Suprapubic skin (tissue), 4 donors: ENCODE results near the gene UGGT1.

Source experiments
- EP300 ChIP-seq: sonication (generic); formaldehyde crosslinking; IDR thresholded peaks from one replicate; pipeline ENCODE4 v1.6.1; 2017; ENCODE audit warnings: antibody characterized with exemption
- POLR2A ChIP-seq, 2 donors: fragments of 450-650 bp; IDR thresholded peaks; one replicate each; pipeline ENCODE4 v1.6.1; 2017; ENCODE audit warnings: antibody characterized with exemption in 2 of 2, mild to moderate bottlenecking in 2 of 2, moderate library complexity in 2 of 2
- POLR2AphosphoS5 ChIP-seq, 3 donors: sonication (generic); formaldehyde crosslinking; IDR thresholded peaks; one replicate each; pipeline ENCODE4 v1.6.1; 2017; ENCODE audit warnings: antibody characterized with exemption in 3 of 3
- TF ChIP-seq, protein P1 (sequence below), 2 donors: fragments of 200-600 bp in 1 of 2; fragments of 450-650 bp in 1 of 2; sonication (generic) in 1 of 2; IDR thresholded peaks; one replicate each; pipeline ENCODE4 v1.5.1; 2016 to 2019; ENCODE audit warnings: antibody characterized with exemption in 2 of 2, mild to moderate bottlenecking in 1 of 2, moderate library complexity in 1 of 2

DNA sequence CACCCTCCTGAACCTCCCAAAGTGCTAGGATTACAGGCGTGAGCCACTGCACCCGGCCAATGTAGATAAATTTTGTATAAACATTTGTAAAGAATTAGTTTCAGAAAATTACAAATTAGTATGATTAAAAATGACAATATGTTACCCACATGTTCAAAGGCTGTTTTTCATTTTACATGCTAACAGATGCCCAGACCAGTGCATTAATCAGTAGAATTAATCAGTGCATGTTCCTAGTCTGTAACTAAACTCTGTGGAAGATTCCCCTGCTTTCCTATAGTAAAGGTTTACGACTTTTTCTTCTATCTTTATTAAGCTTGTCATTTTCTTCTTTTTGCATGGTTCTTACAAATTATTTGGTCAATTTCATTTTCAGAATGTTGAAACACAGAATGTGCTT, 65.8 kb downstream of the UGGT1 start:
- TF ChIP-seq POLR2A (IDR thresholded peaks at IDR 0.05) (no peak), EP300 (no peak), POLR2AphosphoS5 (IDR thresholded peaks at IDR 0.05) (no peak)
- TF ChIP-seq, protein P1, sequence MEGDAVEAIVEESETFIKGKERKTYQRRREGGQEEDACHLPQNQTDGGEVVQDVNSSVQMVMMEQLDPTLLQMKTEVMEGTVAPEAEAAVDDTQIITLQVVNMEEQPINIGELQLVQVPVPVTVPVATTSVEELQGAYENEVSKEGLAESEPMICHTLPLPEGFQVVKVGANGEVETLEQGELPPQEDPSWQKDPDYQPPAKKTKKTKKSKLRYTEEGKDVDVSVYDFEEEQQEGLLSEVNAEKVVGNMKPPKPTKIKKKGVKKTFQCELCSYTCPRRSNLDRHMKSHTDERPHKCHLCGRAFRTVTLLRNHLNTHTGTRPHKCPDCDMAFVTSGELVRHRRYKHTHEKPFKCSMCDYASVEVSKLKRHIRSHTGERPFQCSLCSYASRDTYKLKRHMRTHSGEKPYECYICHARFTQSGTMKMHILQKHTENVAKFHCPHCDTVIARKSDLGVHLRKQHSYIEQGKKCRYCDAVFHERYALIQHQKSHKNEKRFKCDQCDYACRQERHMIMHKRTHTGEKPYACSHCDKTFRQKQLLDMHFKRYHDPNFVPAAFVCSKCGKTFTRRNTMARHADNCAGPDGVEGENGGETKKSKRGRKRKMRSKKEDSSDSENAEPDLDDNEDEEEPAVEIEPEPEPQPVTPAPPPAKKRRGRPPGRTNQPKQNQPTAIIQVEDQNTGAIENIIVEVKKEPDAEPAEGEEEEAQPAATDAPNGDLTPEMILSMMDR (IDR thresholded peaks at IDR 0.05): no peak
